ENCODE data around the gene IL9. TPM values are rescaled to one million over a fixed set of nuclear protein-coding genes. Genes with fewer than 3 reads are reported as not detected.

Gene IL9
- not detected for polyA plus RNA-seq (2013, experiment 1 of 2)
- polyA plus RNA-seq (2013, experiment 2 of 2): not detected

GRCh38 chr5:135895474-135896006 lies at the start of gene IL9:
TSS of gene IL9 (minus strand) at chr5:135895841. CDS start at chr5:135895816, 25 bp downstream.
- WGBS, 2 experiments (ENCODE audit: insufficient coverage in 2 of 2): 76 to 81% methylated on average over 5 to 6 of the region's 7 CpGs
- peaks cover 3% of the 10 kb centered on the region for H3K4me1 ChIP-seq (ENCODE audit: control insufficient read depth, insufficient read depth, low read length, poor library complexity, severe bottlenecking)
- H3K36me3 ChIP-seq (ENCODE audit: control insufficient read depth, insufficient read depth, low read length): no peaks in the 10 kb centered on the region
- H3K4me3 ChIP-seq (ENCODE audit: extremely low read depth, insufficient read depth, low read length, poor library complexity, severe bottlenecking): no peak within 1 kb of the TSS
- H3K27ac ChIP-seq (ENCODE audit: low read depth, low read length, severe bottlenecking): no peak within 1 kb of the TSS
- no peaks in the 10 kb centered on the region for H3K9me3 ChIP-seq (ENCODE audit: control insufficient read depth, low read length)

GRCh38 chr5:135944967-135945560 lies 49.4 kb upstream of the IL9 start:
- 0 to 5% methylated on average over 1 to 3 of the region's 3 CpGs for WGBS, 2 experiments (ENCODE audit: insufficient coverage in 2 of 2)
- no peaks in the 10 kb centered on the region for H3K36me3 ChIP-seq (ENCODE audit: control insufficient read depth, insufficient read depth, low read length)
- H3K27ac ChIP-seq (ENCODE audit: low read depth, low read length, severe bottlenecking): no peak overlapping the region
- no peak overlapping the region for H3K4me3 ChIP-seq (ENCODE audit: extremely low read depth, insufficient read depth, low read length, poor library complexity, severe bottlenecking)
- H3K4me1 ChIP-seq (ENCODE audit: control insufficient read depth, insufficient read depth, low read length, poor library complexity, severe bottlenecking): no peaks in the 10 kb centered on the region
- no peaks in the 10 kb centered on the region for H3K9me3 ChIP-seq (ENCODE audit: control insufficient read depth, low read length)

- H3K36me3 ChIP-seq (ENCODE audit: control insufficient read depth, insufficient read depth, low read length): no peaks in the 10 kb centered on the region
- no peak overlapping the region for H3K4me3 ChIP-seq (ENCODE audit: extremely low read depth, insufficient read depth, low read length, poor library complexity, severe bottlenecking)
- no peaks in the 10 kb centered on the region for H3K9me3 ChIP-seq (ENCODE audit: control insufficient read depth, low read length)
- no peaks in the 10 kb centered on the region for H3K4me1 ChIP-seq (ENCODE audit: control insufficient read depth, insufficient read depth, low read length, poor library complexity, severe bottlenecking)
- H3K27ac ChIP-seq (ENCODE audit: low read depth, low read length, severe bottlenecking): no peak overlapping the region
Measured at GRCh38 chr5:135944564-135944963, 48.9 kb upstream of the IL9 start.

GRCh38 chr5:135942202-135942771 lies 46.6 kb upstream of the IL9 start:
- Histone ChIP-seq H3K36me3 (ENCODE audit: control insufficient read depth, insufficient read depth, low read length) (no peaks in the 10 kb centered on the region), H3K9me3 (ENCODE audit: control insufficient read depth, low read length) (no peaks in the 10 kb centered on the region), H3K4me3 (ENCODE audit: extremely low read depth, insufficient read depth, low read length, poor library complexity, severe bottlenecking) (no peak overlapping the region), H3K4me1 (ENCODE audit: control insufficient read depth, insufficient read depth, low read length, poor library complexity, severe bottlenecking) (no peaks in the 10 kb centered on the region), H3K27ac (ENCODE audit: low read depth, low read length, severe bottlenecking) (no peak overlapping the region)
- WGBS, 2 experiments (ENCODE audit: insufficient coverage in 2 of 2): 56% methylated on average over 2 of the region's 3 CpGs

GRCh38 chr5:135941711-135942110 lies 46.1 kb upstream of the IL9 start:
- WGBS, 2 experiments (ENCODE audit: insufficient coverage in 2 of 2): 71 to 95% methylated on average over 2 of the region's 2 CpGs
- H3K27ac ChIP-seq (ENCODE audit: low read depth, low read length, severe bottlenecking): no peak overlapping the region
- no peaks in the 10 kb centered on the region for H3K9me3 ChIP-seq (ENCODE audit: control insufficient read depth, low read length)

GRCh38 chr5:135937245-135937911 lies 41.7 kb upstream of the IL9 start:
- WGBS, 2 experiments (ENCODE audit: insufficient coverage in 2 of 2): 90 to 95% methylated on average over 2 to 3 of the region's 5 CpGs
- Histone ChIP-seq H3K36me3 (ENCODE audit: control insufficient read depth, insufficient read depth, low read length) (no peaks in the 10 kb centered on the region), H3K4me3 (ENCODE audit: extremely low read depth, insufficient read depth, low read length, poor library complexity, severe bottlenecking) (no peak overlapping the region), H3K9me3 (ENCODE audit: control insufficient read depth, low read length) (no peaks in the 10 kb centered on the region), H3K27ac (ENCODE audit: low read depth, low read length, severe bottlenecking) (no peak overlapping the region), H3K4me1 (ENCODE audit: control insufficient read depth, insufficient read depth, low read length, poor library complexity, severe bottlenecking) (no peaks in the 10 kb centered on the region)

More at GRCh38 chr5:135941711-135942110, 46.1 kb upstream of the IL9 start:
- H3K4me1 ChIP-seq (ENCODE audit: control insufficient read depth, insufficient read depth, low read length, poor library complexity, severe bottlenecking): no peaks in the 10 kb centered on the region
- H3K4me3 ChIP-seq (ENCODE audit: extremely low read depth, insufficient read depth, low read length, poor library complexity, severe bottlenecking): no peak overlapping the region
- H3K36me3 ChIP-seq (ENCODE audit: control insufficient read depth, insufficient read depth, low read length): no peaks in the 10 kb centered on the region

- H3K27ac ChIP-seq (ENCODE audit: low read depth, low read length, severe bottlenecking): no peak overlapping the region
- WGBS, 2 experiments (ENCODE audit: insufficient coverage in 2 of 2): 73 to 93% methylated on average over 3 of the region's 3 CpGs
- no peaks in the 10 kb centered on the region for H3K36me3 ChIP-seq (ENCODE audit: control insufficient read depth, insufficient read depth, low read length)
- H3K4me1 ChIP-seq (ENCODE audit: control insufficient read depth, insufficient read depth, low read length, poor library complexity, severe bottlenecking): no peaks in the 10 kb centered on the region
- H3K9me3 ChIP-seq (ENCODE audit: control insufficient read depth, low read length): no peaks in the 10 kb centered on the region
- H3K4me3 ChIP-seq (ENCODE audit: extremely low read depth, insufficient read depth, low read length, poor library complexity, severe bottlenecking): no peak overlapping the region
Measured at GRCh38 chr5:135934939-135935338, 39.3 kb upstream of the IL9 start.

GRCh38 chr5:135930949-135931295 lies 35.3 kb upstream of the IL9 start:
- H3K36me3 ChIP-seq (ENCODE audit: control insufficient read depth, insufficient read depth, low read length): no peaks in the 10 kb centered on the region
- 7 to 14% methylated on average over 7 of the region's 18 CpGs for WGBS, 2 experiments (ENCODE audit: insufficient coverage in 2 of 2)
- no peaks in the 10 kb centered on the region for H3K4me1 ChIP-seq (ENCODE audit: control insufficient read depth, insufficient read depth, low read length, poor library complexity, severe bottlenecking)
- H3K27ac ChIP-seq (ENCODE audit: low read depth, low read length, severe bottlenecking): no peak overlapping the region
- peak overlapping the region; percentile 29 for H3K4me3 ChIP-seq (ENCODE audit: extremely low read depth, insufficient read depth, low read length, poor library complexity, severe bottlenecking)
- H3K9me3 ChIP-seq (ENCODE audit: control insufficient read depth, low read length): no peaks in the 10 kb centered on the region

GRCh38 chr5:135930029-135930948 lies 34.6 kb upstream of the IL9 start:
- Histone ChIP-seq H3K4me3 (ENCODE audit: extremely low read depth, insufficient read depth, low read length, poor library complexity, severe bottlenecking) (peak overlapping the region; percentile 29), H3K27ac (ENCODE audit: low read depth, low read length, severe bottlenecking) (no peak overlapping the region), H3K36me3 (ENCODE audit: control insufficient read depth, insufficient read depth, low read length) (no peaks in the 10 kb centered on the region), H3K9me3 (ENCODE audit: control insufficient read depth, low read length) (no peaks in the 10 kb centered on the region), H3K4me1 (ENCODE audit: control insufficient read depth, insufficient read depth, low read length, poor library complexity, severe bottlenecking) (no peaks in the 10 kb centered on the region)
- WGBS, 2 experiments (ENCODE audit: insufficient coverage in 2 of 2): 2% methylated on average over 96 to 98 of the region's 99 CpGs

- no peaks in the 10 kb centered on the region for H3K36me3 ChIP-seq (ENCODE audit: control insufficient read depth, insufficient read depth, low read length)
- H3K9me3 ChIP-seq (ENCODE audit: control insufficient read depth, low read length): no peaks in the 10 kb centered on the region
- WGBS, 2 experiments (ENCODE audit: insufficient coverage in 2 of 2): no CpG with 5 or more reads among the region's 1 CpG
- H3K4me1 ChIP-seq (ENCODE audit: control insufficient read depth, insufficient read depth, low read length, poor library complexity, severe bottlenecking): no peaks in the 10 kb centered on the region
- no peak overlapping the region for H3K4me3 ChIP-seq (ENCODE audit: extremely low read depth, insufficient read depth, low read length, poor library complexity, severe bottlenecking)
- no peak overlapping the region for H3K27ac ChIP-seq (ENCODE audit: low read depth, low read length, severe bottlenecking)
Measured at GRCh38 chr5:135921388-135921787, 25.7 kb upstream of the IL9 start.
